ENCODE results near the gene CCER1. TPM values are rescaled to one million over a fixed set of nuclear protein-coding genes. Genes with fewer than 3 reads are reported as not detected.

Gene CCER1
- total and polyA plus RNA-seq, 2 experiments from 2014 or later: not detected

DNA sequence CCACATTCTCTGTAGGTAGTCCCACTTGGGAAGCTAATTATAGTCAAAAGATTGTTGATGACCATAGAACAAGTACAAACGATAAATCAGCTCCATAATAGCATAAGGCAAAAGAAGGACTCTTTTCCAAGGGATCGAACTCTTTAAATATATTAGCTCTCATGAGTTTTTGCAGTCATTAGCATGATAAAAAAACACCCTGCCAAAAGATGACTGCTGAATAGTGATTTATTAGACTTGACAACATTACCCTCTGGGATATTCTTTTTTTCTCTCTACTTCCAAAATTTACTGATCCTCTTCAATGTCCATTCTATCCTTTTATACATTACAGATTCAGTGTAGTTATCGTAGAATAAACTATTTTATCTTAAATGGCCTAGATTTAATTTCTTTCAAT, 35.6 kb upstream of the CCER1 start:
- H3K9me3 Mint-ChIP-seq: peaks cover 30% of the 10 kb centered on the region
- ATAC-seq: no peak
- no peak overlapping the region for H3K27ac ChIP-seq (ENCODE audit: low read depth)

More for the DNA sequence above, 35.6 kb upstream of the CCER1 start:
- H3K9me2 ChIP-seq (ENCODE audit: insufficient read depth): peaks cover 7% of the 10 kb centered on the region; the same call in 1 of the 2 replicates
- peaks cover 16% of the 10 kb centered on the region; the same call in 2 of the 3 replicates for H3K36me3 Mint-ChIP-seq (ENCODE audit: low read depth)
- H3K4me3 Mint-ChIP-seq: no peak overlapping the region
- H3K27me3 ChIP-seq (ENCODE audit: insufficient read depth): peaks cover 35% of the 10 kb centered on the region
- no peak overlapping the region for H3K4me3 ChIP-seq
- no peak for DNase-seq (ENCODE audit: low spot score)
- no peak overlapping the region for H3K27ac Mint-ChIP-seq
- H3F3A ChIP-seq (replicated peaks; ENCODE audit: low read depth): no peaks in the 10 kb centered on the region
- H2AFZ ChIP-seq: no peak overlapping the region
- TF ChIP-seq CREB1 (CRISPR knock-in tag; IDR thresholded peaks at IDR 0.05; ENCODE audit: low read depth): no peak
- TF ChIP-seq, protein P1, sequence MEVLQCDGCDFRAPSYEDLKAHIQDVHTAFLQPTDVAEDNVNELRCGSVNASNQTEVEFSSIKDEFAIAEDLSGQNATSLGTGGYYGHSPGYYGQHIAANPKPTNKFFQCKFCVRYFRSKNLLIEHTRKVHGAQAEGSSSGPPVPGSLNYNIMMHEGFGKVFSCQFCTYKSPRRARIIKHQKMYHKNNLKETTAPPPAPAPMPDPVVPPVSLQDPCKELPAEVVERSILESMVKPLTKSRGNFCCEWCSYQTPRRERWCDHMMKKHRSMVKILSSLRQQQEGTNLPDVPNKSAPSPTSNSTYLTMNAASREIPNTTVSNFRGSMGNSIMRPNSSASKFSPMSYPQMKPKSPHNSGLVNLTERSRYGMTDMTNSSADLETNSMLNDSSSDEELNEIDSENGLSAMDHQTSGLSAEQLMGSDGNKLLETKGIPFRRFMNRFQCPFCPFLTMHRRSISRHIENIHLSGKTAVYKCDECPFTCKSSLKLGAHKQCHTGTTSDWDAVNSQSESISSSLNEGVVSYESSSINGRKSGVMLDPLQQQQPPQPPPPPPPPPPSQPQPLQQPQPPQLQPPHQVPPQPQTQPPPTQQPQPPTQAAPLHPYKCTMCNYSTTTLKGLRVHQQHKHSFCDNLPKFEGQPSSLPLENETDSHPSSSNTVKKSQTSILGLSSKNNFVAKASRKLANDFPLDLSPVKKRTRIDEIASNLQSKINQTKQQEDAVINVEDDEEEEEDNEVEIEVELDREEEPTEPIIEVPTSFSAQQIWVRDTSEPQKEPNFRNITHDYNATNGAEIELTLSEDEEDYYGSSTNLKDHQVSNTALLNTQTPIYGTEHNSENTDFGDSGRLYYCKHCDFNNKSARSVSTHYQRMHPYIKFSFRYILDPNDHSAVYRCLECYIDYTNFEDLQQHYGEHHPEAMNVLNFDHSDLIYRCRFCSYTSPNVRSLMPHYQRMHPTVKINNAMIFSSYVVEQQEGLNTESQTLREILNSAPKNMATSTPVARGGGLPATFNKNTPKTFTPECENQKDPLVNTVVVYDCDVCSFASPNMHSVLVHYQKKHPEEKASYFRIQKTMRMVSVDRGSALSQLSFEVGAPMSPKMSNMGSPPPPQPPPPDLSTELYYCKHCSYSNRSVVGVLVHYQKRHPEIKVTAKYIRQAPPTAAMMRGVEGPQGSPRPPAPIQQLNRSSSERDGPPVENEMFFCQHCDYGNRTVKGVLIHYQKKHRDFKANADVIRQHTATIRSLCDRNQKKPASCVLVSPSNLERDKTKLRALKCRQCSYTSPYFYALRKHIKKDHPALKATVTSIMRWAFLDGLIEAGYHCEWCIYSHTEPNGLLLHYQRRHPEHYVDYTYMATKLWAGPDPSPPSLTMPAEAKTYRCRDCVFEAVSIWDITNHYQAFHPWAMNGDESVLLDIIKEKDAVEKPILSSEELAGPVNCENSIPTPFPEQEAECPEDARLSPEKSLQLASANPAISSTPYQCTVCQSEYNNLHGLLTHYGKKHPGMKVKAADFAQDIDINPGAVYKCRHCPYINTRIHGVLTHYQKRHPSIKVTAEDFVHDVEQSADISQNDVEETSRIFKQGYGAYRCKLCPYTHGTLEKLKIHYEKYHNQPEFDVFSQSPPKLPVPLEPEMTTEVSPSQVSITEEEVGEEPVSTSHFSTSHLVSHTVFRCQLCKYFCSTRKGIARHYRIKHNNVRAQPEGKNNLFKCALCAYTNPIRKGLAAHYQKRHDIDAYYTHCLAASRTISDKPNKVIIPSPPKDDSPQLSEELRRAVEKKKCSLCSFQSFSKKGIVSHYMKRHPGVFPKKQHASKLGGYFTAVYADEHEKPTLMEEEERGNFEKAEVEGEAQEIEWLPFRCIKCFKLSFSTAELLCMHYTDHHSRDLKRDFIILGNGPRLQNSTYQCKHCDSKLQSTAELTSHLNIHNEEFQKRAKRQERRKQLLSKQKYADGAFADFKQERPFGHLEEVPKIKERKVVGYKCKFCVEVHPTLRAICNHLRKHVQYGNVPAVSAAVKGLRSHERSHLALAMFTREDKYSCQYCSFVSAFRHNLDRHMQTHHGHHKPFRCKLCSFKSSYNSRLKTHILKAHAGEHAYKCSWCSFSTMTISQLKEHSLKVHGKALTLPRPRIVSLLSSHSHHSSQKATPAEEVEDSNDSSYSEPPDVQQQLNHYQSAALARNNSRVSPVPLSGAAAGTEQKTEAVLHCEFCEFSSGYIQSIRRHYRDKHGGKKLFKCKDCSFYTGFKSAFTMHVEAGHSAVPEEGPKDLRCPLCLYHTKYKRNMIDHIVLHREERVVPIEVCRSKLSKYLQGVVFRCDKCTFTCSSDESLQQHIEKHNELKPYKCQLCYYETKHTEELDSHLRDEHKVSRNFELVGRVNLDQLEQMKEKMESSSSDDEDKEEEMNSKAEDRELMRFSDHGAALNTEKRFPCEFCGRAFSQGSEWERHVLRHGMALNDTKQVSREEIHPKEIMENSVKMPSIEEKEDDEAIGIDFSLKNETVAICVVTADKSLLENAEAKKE (CRISPR knock-in tag; IDR thresholded peaks at IDR 0.05): no peak
- no peak for TF ChIP-seq STAT1 (IDR thresholded peaks at IDR 0.05; ENCODE audit: unreplicated experiment)
- TF ChIP-seq ZNF331 (CRISPR knock-in tag; IDR thresholded peaks at IDR 0.05; ENCODE audit: low read depth): no peak
- TF ChIP-seq JUNB (IDR thresholded peaks at IDR 0.05; ENCODE audit: unreplicated experiment): no peak
- TF ChIP-seq, protein P2, sequence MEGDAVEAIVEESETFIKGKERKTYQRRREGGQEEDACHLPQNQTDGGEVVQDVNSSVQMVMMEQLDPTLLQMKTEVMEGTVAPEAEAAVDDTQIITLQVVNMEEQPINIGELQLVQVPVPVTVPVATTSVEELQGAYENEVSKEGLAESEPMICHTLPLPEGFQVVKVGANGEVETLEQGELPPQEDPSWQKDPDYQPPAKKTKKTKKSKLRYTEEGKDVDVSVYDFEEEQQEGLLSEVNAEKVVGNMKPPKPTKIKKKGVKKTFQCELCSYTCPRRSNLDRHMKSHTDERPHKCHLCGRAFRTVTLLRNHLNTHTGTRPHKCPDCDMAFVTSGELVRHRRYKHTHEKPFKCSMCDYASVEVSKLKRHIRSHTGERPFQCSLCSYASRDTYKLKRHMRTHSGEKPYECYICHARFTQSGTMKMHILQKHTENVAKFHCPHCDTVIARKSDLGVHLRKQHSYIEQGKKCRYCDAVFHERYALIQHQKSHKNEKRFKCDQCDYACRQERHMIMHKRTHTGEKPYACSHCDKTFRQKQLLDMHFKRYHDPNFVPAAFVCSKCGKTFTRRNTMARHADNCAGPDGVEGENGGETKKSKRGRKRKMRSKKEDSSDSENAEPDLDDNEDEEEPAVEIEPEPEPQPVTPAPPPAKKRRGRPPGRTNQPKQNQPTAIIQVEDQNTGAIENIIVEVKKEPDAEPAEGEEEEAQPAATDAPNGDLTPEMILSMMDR (conservative IDR thresholded peaks at IDR 0.05; ENCODE audit: low read depth in 2 of 2): no peak
- TF ChIP-seq EZH2 (IDR thresholded peaks at IDR 0.05; ENCODE audit: low read depth, unreplicated experiment): no peak
- TF ChIP-seq, protein P3, sequence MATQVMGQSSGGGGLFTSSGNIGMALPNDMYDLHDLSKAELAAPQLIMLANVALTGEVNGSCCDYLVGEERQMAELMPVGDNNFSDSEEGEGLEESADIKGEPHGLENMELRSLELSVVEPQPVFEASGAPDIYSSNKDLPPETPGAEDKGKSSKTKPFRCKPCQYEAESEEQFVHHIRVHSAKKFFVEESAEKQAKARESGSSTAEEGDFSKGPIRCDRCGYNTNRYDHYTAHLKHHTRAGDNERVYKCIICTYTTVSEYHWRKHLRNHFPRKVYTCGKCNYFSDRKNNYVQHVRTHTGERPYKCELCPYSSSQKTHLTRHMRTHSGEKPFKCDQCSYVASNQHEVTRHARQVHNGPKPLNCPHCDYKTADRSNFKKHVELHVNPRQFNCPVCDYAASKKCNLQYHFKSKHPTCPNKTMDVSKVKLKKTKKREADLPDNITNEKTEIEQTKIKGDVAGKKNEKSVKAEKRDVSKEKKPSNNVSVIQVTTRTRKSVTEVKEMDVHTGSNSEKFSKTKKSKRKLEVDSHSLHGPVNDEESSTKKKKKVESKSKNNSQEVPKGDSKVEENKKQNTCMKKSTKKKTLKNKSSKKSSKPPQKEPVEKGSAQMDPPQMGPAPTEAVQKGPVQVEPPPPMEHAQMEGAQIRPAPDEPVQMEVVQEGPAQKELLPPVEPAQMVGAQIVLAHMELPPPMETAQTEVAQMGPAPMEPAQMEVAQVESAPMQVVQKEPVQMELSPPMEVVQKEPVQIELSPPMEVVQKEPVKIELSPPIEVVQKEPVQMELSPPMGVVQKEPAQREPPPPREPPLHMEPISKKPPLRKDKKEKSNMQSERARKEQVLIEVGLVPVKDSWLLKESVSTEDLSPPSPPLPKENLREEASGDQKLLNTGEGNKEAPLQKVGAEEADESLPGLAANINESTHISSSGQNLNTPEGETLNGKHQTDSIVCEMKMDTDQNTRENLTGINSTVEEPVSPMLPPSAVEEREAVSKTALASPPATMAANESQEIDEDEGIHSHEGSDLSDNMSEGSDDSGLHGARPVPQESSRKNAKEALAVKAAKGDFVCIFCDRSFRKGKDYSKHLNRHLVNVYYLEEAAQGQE (IDR thresholded peaks at IDR 0.05; ENCODE audit: unreplicated experiment): no peak
- H3K4me1 ChIP-seq (ENCODE audit: insufficient read depth): no peaks in the 10 kb centered on the region
- H3K4me2 ChIP-seq: no peak overlapping the region
- H4K20me1 ChIP-seq (replicated peaks; ENCODE audit: insufficient read depth): no peaks in the 10 kb centered on the region
- H3K4me1 Mint-ChIP-seq: peaks cover 6% of the 10 kb centered on the region; the same call in 2 of the 3 replicates
- no peaks in the 10 kb centered on the region; the same call in 1 of the 2 replicates for H3K36me3 ChIP-seq (ENCODE audit: insufficient read depth)
- peaks cover 17% of the 10 kb centered on the region for H3K27me3 Mint-ChIP-seq (ENCODE audit: insufficient read depth, low read depth, poor library complexity)
- no peaks in the 10 kb centered on the region for H3K79me2 ChIP-seq (replicated peaks; ENCODE audit: insufficient read depth)
